ENCODE measurements around the gene CACHD1.

The CACHD1 gene

DNA sequence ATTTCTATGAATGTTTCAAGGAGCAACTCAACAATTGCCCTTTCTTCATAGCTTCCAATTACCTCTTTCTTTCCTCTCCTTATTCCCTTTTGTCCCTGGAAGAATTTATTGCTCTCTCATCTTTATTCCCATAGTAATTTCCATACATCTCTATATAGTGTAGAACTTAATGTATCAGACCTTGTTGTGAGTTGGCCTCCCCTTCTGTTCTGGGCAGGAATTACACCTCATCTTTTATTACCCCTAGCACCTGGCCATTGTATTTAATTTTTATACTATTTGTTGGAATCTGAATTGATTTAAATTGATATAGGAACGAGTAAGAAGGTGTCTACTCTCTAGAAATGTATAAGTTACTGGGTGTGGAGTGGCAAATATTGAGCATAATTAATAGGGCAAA lies 114.5 kb downstream of the CACHD1 start:
- H3K36me3 ChIP-seq (ENCODE audit: control insufficient read depth in 4 of 4, insufficient read depth in 4 of 4, low read length in 3 of 4): peaks cover 0 to 3% (median under 1%) of the 10 kb centered on the region in 4 experiments
- H3K27ac ChIP-seq (ENCODE audit: insufficient read depth in 1 of 2, low read depth in 1 of 2, low read length in 2 of 2, poor library complexity in 1 of 2, severe bottlenecking in 2 of 2): no peak overlapping the region
- ChIA-PET POLR2A (no interaction called here), CTCF (interaction anchor here (0.7 to 1.8 kb wide), 4 partner anchors 11 to 316 kb away, joined by 3 to 5 read pairs (median 4); no protein-coding TSS in a partner anchor)
- 100% methylated on average over 1 of the region's 1 CpG for WGBS (ENCODE audit: insufficient coverage)
- H3K9me3 ChIP-seq (ENCODE audit: control extremely low read depth in 1 of 5, control insufficient read depth in 4 of 5, insufficient read depth in 2 of 5, low read depth in 1 of 5, low read length in 4 of 5): no peaks in the 10 kb centered on the region
- H3K27me3 ChIP-seq (replicated peaks in 2 of 5; ENCODE audit: control insufficient read depth in 4 of 5, insufficient read depth in 5 of 5, low read length in 4 of 5): no peaks in the 10 kb centered on the region
- H3K4me1 ChIP-seq (ENCODE audit: control extremely low read depth in 1 of 4, control insufficient read depth in 4 of 4, insufficient read depth in 4 of 4, low read length in 3 of 4): no peaks in the 10 kb centered on the region
- no peak overlapping the region for H3K4me3 ChIP-seq (ENCODE audit: control insufficient read depth in 1 of 7, extremely low read depth in 1 of 7, insufficient read depth in 4 of 7, low read depth in 2 of 7, low read length in 6 of 7)
- DNase-seq: peak in 2 of 3 donors; percentile 6 to 7

DNA sequence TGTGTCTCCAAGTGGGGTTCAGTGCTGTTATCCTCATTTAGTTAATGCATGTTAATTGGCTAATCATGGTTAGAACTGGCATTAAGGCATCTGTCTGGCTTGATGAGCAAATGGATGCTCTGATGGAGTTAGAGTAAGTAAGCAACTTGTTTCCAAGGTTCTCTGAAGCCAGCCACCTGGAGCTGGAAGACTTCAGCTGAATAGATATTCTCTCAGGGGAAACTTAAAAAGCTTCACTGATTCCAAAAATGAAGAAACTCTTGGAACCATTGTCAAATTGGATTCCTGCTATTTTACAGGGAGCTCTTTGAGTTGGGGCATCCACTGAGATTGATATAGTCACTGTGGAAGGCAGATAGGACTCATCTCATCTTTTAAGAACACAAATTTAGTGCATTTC lies 118.9 kb downstream of the CACHD1 start:
- POLR2A ChIA-PET: interaction anchor here (0.6 kb wide), 1 partner anchor 160 kb away, joined by 3 read pairs; no protein-coding TSS in a partner anchor
- Histone ChIP-seq H3K27me3 (replicated peaks in 2 of 5; ENCODE audit: control insufficient read depth in 4 of 5, insufficient read depth in 5 of 5, low read length in 4 of 5) (no peaks in the 10 kb centered on the region), H3K4me3 (ENCODE audit: control insufficient read depth in 1 of 7, extremely low read depth in 1 of 7, insufficient read depth in 4 of 7, low read depth in 2 of 7, low read length in 6 of 7) (no peak overlapping the region), H3K9me3 (ENCODE audit: control extremely low read depth in 1 of 5, control insufficient read depth in 4 of 5, insufficient read depth in 2 of 5, low read depth in 1 of 5, low read length in 4 of 5) (peaks cover 0 to 1% (median 0%) of the 10 kb centered on the region in 5 experiments), H3K4me1 (ENCODE audit: control extremely low read depth in 1 of 4, control insufficient read depth in 4 of 4, insufficient read depth in 4 of 4, low read length in 3 of 4) (no peaks in the 10 kb centered on the region), H3K27ac (ENCODE audit: insufficient read depth in 1 of 2, low read depth in 1 of 2, low read length in 2 of 2, poor library complexity in 1 of 2, severe bottlenecking in 2 of 2) (no peak overlapping the region), H3K36me3 (ENCODE audit: control insufficient read depth in 4 of 4, insufficient read depth in 4 of 4, low read length in 3 of 4) (peaks cover 0 to 3% (median under 1%) of the 10 kb centered on the region in 4 experiments)
- CTCF ChIA-PET: no interaction called here
- DNase-seq: no peak

DNA sequence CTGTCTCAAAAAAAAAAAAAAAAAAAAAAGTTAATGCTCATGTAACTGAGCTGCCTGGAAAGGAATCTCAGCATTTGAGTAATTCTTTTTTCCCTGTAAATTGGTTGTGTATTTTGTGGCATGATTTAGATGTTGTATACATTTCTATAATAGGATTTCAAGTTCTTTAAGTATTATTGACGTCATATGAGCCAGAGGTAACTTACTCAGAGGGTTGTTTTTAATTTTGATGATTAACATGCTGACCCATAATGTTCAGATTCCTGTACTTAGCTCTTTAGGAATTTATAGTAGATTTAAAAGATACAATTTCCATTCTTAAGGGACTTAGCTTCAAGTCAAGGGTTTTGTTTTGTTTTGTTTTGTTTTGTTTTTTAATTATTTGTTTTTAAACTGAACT lies 120.4 kb downstream of the CACHD1 start:
- WGBS (ENCODE audit: insufficient coverage): no CpG with 5 or more reads among the region's 1 CpG
- peaks cover 0 to 3% (median under 1%) of the 10 kb centered on the region in 4 experiments for H3K36me3 ChIP-seq (ENCODE audit: control insufficient read depth in 4 of 4, insufficient read depth in 4 of 4, low read length in 3 of 4)
- H3K27me3 ChIP-seq (replicated peaks in 2 of 5; ENCODE audit: control insufficient read depth in 4 of 5, insufficient read depth in 5 of 5, low read length in 4 of 5): no peaks in the 10 kb centered on the region
- no peak overlapping the region for H3K27ac ChIP-seq (ENCODE audit: insufficient read depth in 1 of 2, low read depth in 1 of 2, low read length in 2 of 2, poor library complexity in 1 of 2, severe bottlenecking in 2 of 2)
- POLR2A ChIA-PET: no interaction called here
- DNase-seq: no peak
- peaks cover 0 to 1% (median 0%) of the 10 kb centered on the region in 5 experiments for H3K9me3 ChIP-seq (ENCODE audit: control extremely low read depth in 1 of 5, control insufficient read depth in 4 of 5, insufficient read depth in 2 of 5, low read depth in 1 of 5, low read length in 4 of 5)
- CTCF ChIA-PET: interaction anchor here (1.7 kb wide), 1 partner anchor 11 kb away, joined by 5 read pairs; no protein-coding TSS in a partner anchor
- H3K4me1 ChIP-seq (ENCODE audit: control extremely low read depth in 1 of 4, control insufficient read depth in 4 of 4, insufficient read depth in 4 of 4, low read length in 3 of 4): no peaks in the 10 kb centered on the region
- no peak overlapping the region for H3K4me3 ChIP-seq (ENCODE audit: control insufficient read depth in 1 of 7, extremely low read depth in 1 of 7, insufficient read depth in 4 of 7, low read depth in 2 of 7, low read length in 6 of 7)

DNA sequence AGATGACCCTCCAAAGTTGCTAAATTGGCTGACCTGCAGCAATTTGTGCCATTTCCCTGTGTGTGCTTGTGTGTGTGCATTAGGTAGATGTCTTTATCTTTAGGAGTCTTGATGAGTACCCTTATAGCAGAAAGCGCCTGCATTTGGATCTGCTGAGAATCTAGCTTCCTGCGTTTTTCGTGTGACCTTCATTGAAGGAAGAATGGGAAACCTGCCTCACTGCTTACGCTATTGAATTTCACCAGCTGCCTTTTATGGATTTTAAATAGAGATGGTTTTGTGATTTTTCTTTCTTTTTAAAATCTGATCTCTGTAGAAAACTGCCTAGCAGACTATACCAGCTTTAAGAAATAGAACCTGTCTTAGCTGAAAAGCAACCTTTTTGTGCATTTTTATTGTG lies 124.5 kb downstream of the CACHD1 start:
- POLR2A ChIA-PET: no interaction called here
- Histone ChIP-seq H3K36me3 (ENCODE audit: control insufficient read depth in 4 of 4, insufficient read depth in 4 of 4, low read length in 3 of 4) (peaks cover 0 to under 1% (median 0%) of the 10 kb centered on the region in 4 experiments), H3K27me3 (replicated peaks in 2 of 5; ENCODE audit: control insufficient read depth in 4 of 5, insufficient read depth in 5 of 5, low read length in 4 of 5) (no peaks in the 10 kb centered on the region), H3K4me1 (ENCODE audit: control extremely low read depth in 1 of 4, control insufficient read depth in 4 of 4, insufficient read depth in 4 of 4, low read length in 3 of 4) (no peaks in the 10 kb centered on the region), H3K4me3 (ENCODE audit: control insufficient read depth in 1 of 7, extremely low read depth in 1 of 7, insufficient read depth in 4 of 7, low read depth in 2 of 7, low read length in 6 of 7) (no peak overlapping the region), H3K9me3 (ENCODE audit: control extremely low read depth in 1 of 5, control insufficient read depth in 4 of 5, insufficient read depth in 2 of 5, low read depth in 1 of 5, low read length in 4 of 5) (peaks cover 0 to 1% (median 0%) of the 10 kb centered on the region in 5 experiments), H3K27ac (ENCODE audit: insufficient read depth in 1 of 2, low read depth in 1 of 2, low read length in 2 of 2, poor library complexity in 1 of 2, severe bottlenecking in 2 of 2) (no peak overlapping the region)
- WGBS (ENCODE audit: insufficient coverage): 100% methylated on average over 3 of the region's 4 CpGs
- CTCF ChIA-PET: interaction anchor here (0.9 kb wide), 1 partner anchor 27 kb away, joined by 3 read pairs; no protein-coding TSS in a partner anchor
- no peak for DNase-seq

DNA sequence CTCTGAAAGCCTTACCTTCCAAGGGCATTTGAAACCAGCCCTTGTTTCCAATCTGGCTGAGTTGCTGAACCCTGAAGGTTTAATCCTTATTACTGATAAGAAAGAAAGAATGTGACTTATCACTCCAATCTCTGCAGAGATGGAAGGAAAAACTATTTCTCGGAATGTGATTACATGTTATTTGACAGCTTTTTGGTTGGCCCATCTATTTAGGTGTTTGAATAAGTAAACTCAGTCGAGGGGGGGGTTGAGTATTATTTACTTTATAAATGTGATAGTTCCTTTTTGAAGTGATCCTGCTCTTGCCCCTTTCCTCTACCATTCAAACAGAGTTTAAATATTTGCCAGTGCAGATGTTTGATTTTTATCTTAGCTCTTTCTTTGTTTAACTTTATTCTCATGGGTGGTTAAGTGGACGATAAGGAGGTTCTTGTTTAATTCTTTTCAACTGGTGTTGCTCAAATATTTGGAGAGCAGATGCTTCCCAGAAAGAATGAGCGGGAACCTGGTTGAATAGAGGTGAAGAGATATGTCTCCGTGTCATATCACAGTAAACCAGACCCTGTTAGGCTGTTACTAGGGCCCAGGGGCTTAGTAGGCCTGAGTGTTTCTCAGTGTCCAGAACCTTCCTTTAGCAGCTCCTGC lies 126.1 kb downstream of the CACHD1 start:
- Histone ChIP-seq H3K9me3 (ENCODE audit: control extremely low read depth in 1 of 5, control insufficient read depth in 4 of 5, insufficient read depth in 2 of 5, low read depth in 1 of 5, low read length in 4 of 5) (peaks cover 0 to 1% (median 0%) of the 10 kb centered on the region in 5 experiments), H3K27ac (ENCODE audit: insufficient read depth in 1 of 2, low read depth in 1 of 2, low read length in 2 of 2, poor library complexity in 1 of 2, severe bottlenecking in 2 of 2) (no peak overlapping the region), H3K4me1 (ENCODE audit: control extremely low read depth in 1 of 4, control insufficient read depth in 4 of 4, insufficient read depth in 4 of 4, low read length in 3 of 4) (no peaks in the 10 kb centered on the region), H3K36me3 (ENCODE audit: control insufficient read depth in 4 of 4, insufficient read depth in 4 of 4, low read length in 3 of 4) (no peaks in the 10 kb centered on the region), H3K4me3 (ENCODE audit: control insufficient read depth in 1 of 7, extremely low read depth in 1 of 7, insufficient read depth in 4 of 7, low read depth in 2 of 7, low read length in 6 of 7) (no peak overlapping the region), H3K27me3 (replicated peaks in 2 of 5; ENCODE audit: control insufficient read depth in 4 of 5, insufficient read depth in 5 of 5, low read length in 4 of 5) (no peaks in the 10 kb centered on the region)
- DNase-seq: no peak
- POLR2A ChIA-PET: no interaction called here
- WGBS (ENCODE audit: insufficient coverage): 100% methylated on average over 2 of the region's 5 CpGs
- CTCF ChIA-PET: interaction anchor here (0.6 to 1.1 kb wide), 2 partner anchors 12 to 100 kb away, joined by 3 read pairs; no protein-coding TSS in a partner anchor

DNA sequence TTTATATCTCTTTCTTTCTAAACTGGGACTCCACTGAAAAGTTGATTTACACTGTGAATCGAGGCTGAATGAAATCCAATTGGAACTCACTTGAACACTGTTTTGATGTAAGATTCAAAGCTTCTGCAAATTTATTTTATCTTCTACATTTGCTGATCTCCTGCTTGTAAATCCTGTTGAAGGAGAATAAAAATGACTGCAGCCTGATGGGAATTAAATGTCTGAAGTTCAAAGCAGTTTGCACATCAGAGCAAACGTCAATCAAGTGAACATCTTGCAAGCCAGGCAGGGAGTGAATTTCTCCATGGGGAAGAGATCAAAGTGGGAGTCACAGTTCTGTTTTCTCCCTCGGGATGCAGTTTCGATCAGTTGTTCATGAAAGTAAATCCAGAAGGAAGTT lies 127.2 kb downstream of the CACHD1 start:
- no peak overlapping the region for H3K27ac ChIP-seq (ENCODE audit: insufficient read depth in 1 of 2, low read depth in 1 of 2, low read length in 2 of 2, poor library complexity in 1 of 2, severe bottlenecking in 2 of 2)
- H3K27me3 ChIP-seq (replicated peaks in 2 of 5; ENCODE audit: control insufficient read depth in 4 of 5, insufficient read depth in 5 of 5, low read length in 4 of 5): no peaks in the 10 kb centered on the region
- no peak for DNase-seq
- CTCF ChIA-PET: interaction anchor here (1.0 kb wide), 1 partner anchor 97 kb away, joined by 3 read pairs; no protein-coding TSS in a partner anchor
- WGBS (ENCODE audit: insufficient coverage): 96% methylated on average over 3 of the region's 4 CpGs
- H3K36me3 ChIP-seq (ENCODE audit: control insufficient read depth in 4 of 4, insufficient read depth in 4 of 4, low read length in 3 of 4): no peaks in the 10 kb centered on the region
- H3K9me3 ChIP-seq (ENCODE audit: control extremely low read depth in 1 of 5, control insufficient read depth in 4 of 5, insufficient read depth in 2 of 5, low read depth in 1 of 5, low read length in 4 of 5): no peaks in the 10 kb centered on the region
- no peak overlapping the region for H3K4me3 ChIP-seq (ENCODE audit: control insufficient read depth in 1 of 7, extremely low read depth in 1 of 7, insufficient read depth in 4 of 7, low read depth in 2 of 7, low read length in 6 of 7)
- H3K4me1 ChIP-seq (ENCODE audit: control extremely low read depth in 1 of 4, control insufficient read depth in 4 of 4, insufficient read depth in 4 of 4, low read length in 3 of 4): no peaks in the 10 kb centered on the region
- POLR2A ChIA-PET: no interaction called here

DNA sequence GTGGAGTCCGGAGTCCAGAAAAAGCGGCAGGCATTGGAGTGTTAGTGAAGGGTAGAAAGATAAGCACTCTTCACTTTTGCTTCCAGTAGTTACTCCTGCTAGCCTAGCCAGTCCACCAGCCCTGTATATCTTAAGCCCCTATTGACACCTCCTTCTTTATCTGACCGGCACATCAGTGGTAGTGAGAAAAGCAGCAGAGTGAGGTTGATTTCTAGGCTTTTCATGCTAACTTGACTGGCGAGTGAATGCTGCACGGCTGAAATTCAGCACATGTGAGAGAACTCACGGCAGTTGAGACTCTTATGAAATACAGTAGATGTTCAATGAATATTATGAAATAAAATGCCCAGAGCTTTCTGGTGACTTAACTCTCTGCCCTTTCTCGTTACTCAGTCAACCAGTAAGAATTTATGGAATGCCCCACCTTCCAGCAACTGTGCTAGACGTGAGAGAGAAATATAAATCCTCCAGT lies 128.2 kb downstream of the CACHD1 start:
- WGBS (ENCODE audit: insufficient coverage): 100% methylated on average over 4 of the region's 8 CpGs
- H3K27me3 ChIP-seq (replicated peaks in 2 of 5; ENCODE audit: control insufficient read depth in 4 of 5, insufficient read depth in 5 of 5, low read length in 4 of 5): no peaks in the 10 kb centered on the region
- H3K36me3 ChIP-seq (ENCODE audit: control insufficient read depth in 4 of 4, insufficient read depth in 4 of 4, low read length in 3 of 4): no peaks in the 10 kb centered on the region
- H3K4me1 ChIP-seq (ENCODE audit: control extremely low read depth in 1 of 4, control insufficient read depth in 4 of 4, insufficient read depth in 4 of 4, low read length in 3 of 4): no peaks in the 10 kb centered on the region
- no peak for DNase-seq
- CTCF ChIA-PET: interaction anchor here (1.0 kb wide), 1 partner anchor 98 kb away, joined by 3 read pairs; no protein-coding TSS in a partner anchor
- no peak overlapping the region for H3K4me3 ChIP-seq (ENCODE audit: control insufficient read depth in 1 of 7, extremely low read depth in 1 of 7, insufficient read depth in 4 of 7, low read depth in 2 of 7, low read length in 6 of 7)
- no peak overlapping the region for H3K27ac ChIP-seq (ENCODE audit: insufficient read depth in 1 of 2, low read depth in 1 of 2, low read length in 2 of 2, poor library complexity in 1 of 2, severe bottlenecking in 2 of 2)
- POLR2A ChIA-PET: interaction anchor here (0.6 kb wide), 1 partner anchor 64 kb away, joined by 3 read pairs; no protein-coding TSS in a partner anchor
- no peaks in the 10 kb centered on the region for H3K9me3 ChIP-seq (ENCODE audit: control extremely low read depth in 1 of 5, control insufficient read depth in 4 of 5, insufficient read depth in 2 of 5, low read depth in 1 of 5, low read length in 4 of 5)
